NB4 (cell line): ENCODE measurements around the gene DPEP2NB.

Source experiments
- DNase-seq: peaks from one replicate; pipeline ENCODE4 v3.0.0; 2010; ENCODE audit warnings: low read depth
- H3K4me3 ChIP-seq: one replicate; pipeline ENCODE4 v1.5.1; 2011; ENCODE audit warnings: mild to moderate bottlenecking, low read depth, low read length, moderate library complexity
- MYC ChIP-seq: IDR thresholded peaks from 2 replicates; pipeline ENCODE4 v1.6.1; 2011; ENCODE audit warnings: low read depth, low read length
- POLR2A ChIP-seq: IDR thresholded peaks from 2 replicates; pipeline ENCODE4 v1.6.1; 2011; ENCODE audit warnings: mild to moderate bottlenecking; ENCODE audit not compliant: insufficient read length; ENCODE audit errors: extremely low read depth
- TF ChIP-seq, protein P1 (sequence below): IDR thresholded peaks from 2 replicates; pipeline ENCODE4 v1.6.1; 2011; ENCODE audit warnings: low read depth, low read length
- TF ChIP-seq, protein P2 (sequence below): IDR thresholded peaks from one replicate; pipeline ENCODE4 v1.5.1; 2012; ENCODE audit warnings: low read depth, low read length

Gene DPEP2NB

DNA sequence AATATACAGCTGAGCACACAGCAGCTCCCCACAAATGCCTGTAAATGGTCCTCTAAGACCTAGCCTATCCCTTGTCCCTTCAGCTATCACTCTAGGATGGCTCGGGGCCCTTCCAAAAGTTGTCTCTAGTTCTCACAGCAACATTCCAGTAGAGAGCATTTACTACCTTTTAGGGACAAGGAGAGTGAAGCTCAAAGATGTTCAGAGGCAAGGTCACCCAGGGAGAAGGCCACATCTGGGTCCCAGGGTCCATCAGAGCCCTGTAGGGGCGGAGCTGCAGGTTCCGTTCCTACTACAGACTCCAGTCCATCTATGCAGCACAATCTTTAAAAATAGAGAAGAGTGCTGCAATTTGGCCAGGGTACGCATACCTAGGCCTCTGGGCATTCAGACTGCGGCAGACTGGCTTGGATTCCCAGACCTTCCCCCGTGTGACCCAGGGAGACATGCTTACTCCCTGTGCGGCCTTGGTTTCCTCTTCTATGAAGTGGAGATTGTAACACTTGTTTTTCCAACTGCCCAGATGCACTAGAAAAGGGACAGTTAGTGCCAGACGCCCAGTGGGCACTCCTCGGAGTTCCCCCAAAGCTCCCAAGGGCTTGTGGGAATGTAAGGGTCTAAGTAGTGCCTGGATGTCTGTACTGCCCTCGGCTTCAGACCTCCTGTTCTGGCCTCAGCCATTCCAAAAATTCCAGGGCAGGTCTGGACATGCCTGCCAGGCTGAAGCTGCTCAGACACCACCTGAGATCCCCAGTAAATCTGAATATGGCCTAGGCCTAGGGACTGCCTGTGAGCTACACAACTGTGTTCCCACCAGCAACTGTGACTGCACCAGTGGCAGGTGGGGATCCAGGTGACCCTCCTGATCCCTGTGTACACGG lies 49.8 kb downstream of the DPEP2NB start:
- no peak overlapping the region for H3K4me3 ChIP-seq

DNA sequence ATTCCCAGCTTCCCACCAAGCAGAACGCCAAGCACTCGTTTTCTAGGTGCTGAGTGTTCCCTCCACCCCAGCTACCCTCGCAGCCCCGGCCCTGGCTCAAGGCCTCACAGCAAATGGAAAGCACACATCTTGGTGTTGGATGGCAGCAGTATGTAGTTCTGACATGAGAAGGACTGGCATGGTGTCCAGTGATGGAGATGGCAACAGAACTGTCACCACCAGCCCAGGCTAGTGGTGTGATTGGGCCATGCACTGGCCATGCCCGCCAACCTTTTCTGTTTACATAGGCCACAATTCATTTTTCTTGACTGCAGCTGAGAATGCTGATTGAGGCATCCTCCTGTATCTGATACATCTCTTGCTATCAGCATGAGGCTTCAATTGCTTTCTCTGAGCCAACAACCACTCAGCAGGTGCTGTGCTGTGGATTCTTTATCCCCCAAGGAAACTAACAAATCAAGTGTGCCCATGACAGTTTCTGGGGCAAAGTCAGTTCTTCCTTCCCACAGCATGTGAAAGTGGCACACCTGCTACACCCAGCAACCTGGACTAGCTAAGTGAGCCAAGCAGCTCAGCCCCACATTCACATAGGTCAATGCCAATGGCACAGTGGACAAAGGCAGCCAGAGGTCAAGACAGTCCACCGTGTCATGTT lies 51.1 kb downstream of the DPEP2NB start:
- TF ChIP-seq MYC (no peak), POLR2A (no peak)
- TF ChIP-seq, protein P1, sequence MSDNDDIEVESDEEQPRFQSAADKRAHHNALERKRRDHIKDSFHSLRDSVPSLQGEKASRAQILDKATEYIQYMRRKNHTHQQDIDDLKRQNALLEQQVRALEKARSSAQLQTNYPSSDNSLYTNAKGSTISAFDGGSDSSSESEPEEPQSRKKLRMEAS: no peak
- TF ChIP-seq, protein P2, sequence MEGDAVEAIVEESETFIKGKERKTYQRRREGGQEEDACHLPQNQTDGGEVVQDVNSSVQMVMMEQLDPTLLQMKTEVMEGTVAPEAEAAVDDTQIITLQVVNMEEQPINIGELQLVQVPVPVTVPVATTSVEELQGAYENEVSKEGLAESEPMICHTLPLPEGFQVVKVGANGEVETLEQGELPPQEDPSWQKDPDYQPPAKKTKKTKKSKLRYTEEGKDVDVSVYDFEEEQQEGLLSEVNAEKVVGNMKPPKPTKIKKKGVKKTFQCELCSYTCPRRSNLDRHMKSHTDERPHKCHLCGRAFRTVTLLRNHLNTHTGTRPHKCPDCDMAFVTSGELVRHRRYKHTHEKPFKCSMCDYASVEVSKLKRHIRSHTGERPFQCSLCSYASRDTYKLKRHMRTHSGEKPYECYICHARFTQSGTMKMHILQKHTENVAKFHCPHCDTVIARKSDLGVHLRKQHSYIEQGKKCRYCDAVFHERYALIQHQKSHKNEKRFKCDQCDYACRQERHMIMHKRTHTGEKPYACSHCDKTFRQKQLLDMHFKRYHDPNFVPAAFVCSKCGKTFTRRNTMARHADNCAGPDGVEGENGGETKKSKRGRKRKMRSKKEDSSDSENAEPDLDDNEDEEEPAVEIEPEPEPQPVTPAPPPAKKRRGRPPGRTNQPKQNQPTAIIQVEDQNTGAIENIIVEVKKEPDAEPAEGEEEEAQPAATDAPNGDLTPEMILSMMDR: no peak
- H3K4me3 ChIP-seq: no peak overlapping the region
- DNase-seq: no peak

More for the DNA sequence above, 49.8 kb downstream of the DPEP2NB start:
- no peak for DNase-seq
- TF ChIP-seq, protein P2: no peak
- TF ChIP-seq, protein P1: no peak
- TF ChIP-seq POLR2A: no peak

DNA sequence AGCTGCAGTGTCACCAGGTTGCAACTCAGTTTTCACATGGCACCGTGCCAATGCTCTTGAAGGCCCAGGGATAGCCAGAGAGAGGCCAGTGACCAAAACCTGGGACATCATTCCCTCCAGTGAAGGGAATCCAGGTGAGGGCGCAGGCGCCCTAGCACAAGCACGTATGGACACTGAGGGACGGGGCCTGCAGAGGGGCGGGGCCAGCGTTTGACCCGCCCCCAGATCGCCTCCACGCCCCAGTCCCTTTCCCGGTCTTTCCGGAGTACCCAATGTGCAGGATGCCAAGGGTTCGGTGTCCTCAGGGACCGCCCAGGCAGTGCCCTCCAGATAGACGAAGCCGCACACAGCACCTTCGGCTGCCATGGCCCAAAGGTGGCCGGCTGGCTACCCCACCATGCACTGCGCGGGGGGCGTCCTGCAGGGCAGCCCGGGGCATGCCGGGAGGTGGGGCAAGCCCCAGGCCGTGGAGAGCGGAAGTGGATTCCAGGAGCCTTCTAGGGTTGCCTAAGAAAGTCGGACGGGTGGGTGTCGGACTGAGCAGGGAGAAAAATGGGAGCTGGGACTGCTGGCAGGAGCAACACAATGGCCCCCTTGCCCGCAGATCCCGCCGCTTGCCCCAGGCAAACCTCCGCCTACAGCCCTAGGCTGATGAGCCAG lies 51.9 kb downstream of the DPEP2NB start:
- TF ChIP-seq, protein P2: no peak
- TF ChIP-seq MYC: no peak
- DNase-seq: no peak
- no peak overlapping the region for H3K4me3 ChIP-seq
